ENCODE results near the gene DMD. TPM values are rescaled to one million over a fixed set of nuclear protein-coding genes. Genes with fewer than 3 reads are reported as not detected.

The DMD gene
- total RNA-seq, 1 experiment from 2014 or later, result 47.2 TPM

DNA sequence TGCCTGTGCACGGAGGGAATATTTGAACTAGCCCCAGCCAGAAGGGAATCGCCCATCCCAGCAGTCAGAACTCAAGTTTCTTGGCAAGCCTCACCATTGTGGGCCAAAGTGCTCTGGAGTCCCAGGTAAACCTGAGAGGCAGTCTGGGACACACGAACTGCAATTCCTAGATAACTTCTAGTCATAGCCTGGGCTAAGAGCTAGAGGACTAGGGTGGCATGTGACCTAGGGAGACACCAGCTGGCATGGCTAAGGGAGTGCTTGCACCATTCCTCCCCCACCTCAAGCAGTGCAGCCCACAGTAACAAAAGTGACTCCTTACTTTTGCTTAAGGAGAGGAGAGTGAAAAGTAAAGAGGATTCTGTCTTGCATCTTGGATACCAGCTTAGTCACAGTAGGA is 935.2 kb downstream of the DMD start:
- peaks cover 4% of the 10 kb centered on the region for H3K27me3 Mint-ChIP-seq (ENCODE audit: insufficient read depth, unreplicated experiment)
- no TSS peak for BruUV-seq (replicated peaks)
- no peak overlapping the region for H3K4me3 Mint-ChIP-seq (ENCODE audit: unreplicated experiment)
- POLR2A ChIA-PET, result no interaction called here
- Histone ChIP-seq H3K27me3 (replicated peaks; ENCODE audit: control insufficient read depth, insufficient read depth, low read length) (no peaks in the 10 kb centered on the region), H3K36me3 (ENCODE audit: control insufficient read depth, insufficient read depth, low read length) (no peaks in the 10 kb centered on the region), H3K9me3 (no peaks in the 10 kb centered on the region), H3K4me1 (no peaks in the 10 kb centered on the region), H3K4me3 (ENCODE audit: low read depth, low read length) (no peak overlapping the region)
- intact Hi-C loops (cut with micrococcal nuclease; ENCODE audit: unreplicated experiment), result no loop called here
- peaks cover 9% of the 10 kb centered on the region for H3K9me3 Mint-ChIP-seq (ENCODE audit: unreplicated experiment)
- H3K4me1 Mint-ChIP-seq (ENCODE audit: low read depth, unreplicated experiment), result no peaks in the 10 kb centered on the region
- no peak for DNase-seq
- TF ChIP-seq CTCF (IDR thresholded peaks at IDR 0.05; ENCODE audit: insufficient read depth in 1 of 2, low read depth in 1 of 2, low read length in 1 of 2, severe bottlenecking in 1 of 2, unreplicated experiment in 1 of 2), result no peak
- no peak overlapping the region for H3K27ac Mint-ChIP-seq (ENCODE audit: unreplicated experiment)
- CTCF ChIA-PET, result no interaction called here
- no peaks in the 10 kb centered on the region for H3K36me3 Mint-ChIP-seq (ENCODE audit: insufficient read depth, unreplicated experiment)

- CTCF ChIA-PET, result no interaction called here
- Mint-ChIP-seq H3K4me3 (ENCODE audit: unreplicated experiment) (no peak overlapping the region), H3K4me1 (ENCODE audit: low read depth, unreplicated experiment) (no peaks in the 10 kb centered on the region), H3K9me3 (ENCODE audit: unreplicated experiment) (no peaks in the 10 kb centered on the region), H3K27me3 (ENCODE audit: insufficient read depth, unreplicated experiment) (no peaks in the 10 kb centered on the region), H3K27ac (ENCODE audit: unreplicated experiment) (no peak overlapping the region), H3K36me3 (ENCODE audit: insufficient read depth, unreplicated experiment) (no peaks in the 10 kb centered on the region)
- POLR2A ChIA-PET, result no interaction called here
- intact Hi-C loops (cut with micrococcal nuclease; ENCODE audit: unreplicated experiment), result no loop called here
- no peak for DNase-seq
- no TSS peak for BruUV-seq (replicated peaks)
- H3K36me3 ChIP-seq (ENCODE audit: control insufficient read depth, insufficient read depth, low read length), result no peaks in the 10 kb centered on the region
- no peaks in the 10 kb centered on the region for H3K4me1 ChIP-seq
- TF ChIP-seq CTCF (IDR thresholded peaks at IDR 0.05; ENCODE audit: insufficient read depth in 1 of 2, low read depth in 1 of 2, low read length in 1 of 2, severe bottlenecking in 1 of 2, unreplicated experiment in 1 of 2), result no peak
- no peaks in the 10 kb centered on the region for H3K9me3 ChIP-seq
- no peaks in the 10 kb centered on the region for H3K27me3 ChIP-seq (replicated peaks; ENCODE audit: control insufficient read depth, insufficient read depth, low read length)
- no peak overlapping the region for H3K4me3 ChIP-seq (ENCODE audit: low read depth, low read length)
Measured at GRCh38 chrX:32269866-32270265, 941.5 kb downstream of the DMD start.

GRCh38 chrX:32268207-32268606 is 943.1 kb downstream of the DMD start:
- Mint-ChIP-seq H3K4me1 (ENCODE audit: low read depth, unreplicated experiment) (no peaks in the 10 kb centered on the region), H3K27me3 (ENCODE audit: insufficient read depth, unreplicated experiment) (no peaks in the 10 kb centered on the region), H3K4me3 (ENCODE audit: unreplicated experiment) (no peak overlapping the region), H3K9me3 (ENCODE audit: unreplicated experiment) (peaks cover under 1% of the 10 kb centered on the region), H3K27ac (ENCODE audit: unreplicated experiment) (no peak overlapping the region), H3K36me3 (ENCODE audit: insufficient read depth, unreplicated experiment) (no peaks in the 10 kb centered on the region)
- intact Hi-C loops (cut with micrococcal nuclease; ENCODE audit: unreplicated experiment), result no loop called here
- no TSS peak for BruUV-seq (replicated peaks)
- TF ChIP-seq CTCF (IDR thresholded peaks at IDR 0.05; ENCODE audit: insufficient read depth in 1 of 2, low read depth in 1 of 2, low read length in 1 of 2, severe bottlenecking in 1 of 2, unreplicated experiment in 1 of 2), result no peak
- POLR2A ChIA-PET, result no interaction called here
- no peaks in the 10 kb centered on the region for H3K4me1 ChIP-seq
- H3K4me3 ChIP-seq (ENCODE audit: low read depth, low read length), result no peak overlapping the region
- H3K36me3 ChIP-seq (ENCODE audit: control insufficient read depth, insufficient read depth, low read length), result no peaks in the 10 kb centered on the region
- DNase-seq, result no peak
- no peaks in the 10 kb centered on the region for H3K9me3 ChIP-seq
- no peaks in the 10 kb centered on the region for H3K27me3 ChIP-seq (replicated peaks; ENCODE audit: control insufficient read depth, insufficient read depth, low read length)
- CTCF ChIA-PET, result no interaction called here

Measured in Caco-2 (cell line).